T-helper 1 cell treated with Interleukin-12 subunit alpha and Interleukin-12 subunit beta and Interleukin-4 antibody, amounts not matched to agents 30 μg/mL and 1 μg/mL, for 36 hours (primary cell): ENCODE results near the gene OR13F1.
"Not testable (repeated sequence)": the region's sequence is repeated elsewhere in the genome, so short reads cannot be mapped to it uniquely, and the experiment has no call there.

ENCODE experiments used
- H3K27ac Mint-ChIP-seq: one replicate; pipeline ENCODE4 v1.8.0; 2021; ENCODE audit warnings: mild to moderate bottlenecking, mixed read lengths
- H3K27me3 Mint-ChIP-seq: one replicate; pipeline ENCODE4 v1.8.0; 2021; ENCODE audit warnings: low read depth, mixed read lengths
- H3K36me3 Mint-ChIP-seq: one replicate; pipeline ENCODE4 v1.8.0; 2021; ENCODE audit warnings: low read depth, mixed read lengths
- H3K4me1 Mint-ChIP-seq: one replicate; pipeline ENCODE4 v1.8.0; 2021; ENCODE audit warnings: low read depth, mixed read lengths
- H3K4me3 Mint-ChIP-seq: one replicate; pipeline ENCODE4 v1.8.0; 2021; ENCODE audit warnings: mild to moderate bottlenecking, moderate library complexity, mixed read lengths
- H3K9me3 Mint-ChIP-seq: one replicate; pipeline ENCODE4 v1.8.0; 2021; ENCODE audit warnings: mixed read lengths

The OR13F1 gene

GRCh38 chr9:104503963-104504362 is at the start of gene OR13F1:
Gene OR13F1 (plus strand): TSS chr9:104504263. CDS start chr9:104504263, 0 bp downstream.
- Mint-ChIP-seq H3K4me1 (no peaks in the 10 kb centered on the region), H3K36me3 (no peaks in the 10 kb centered on the region), H3K4me3 (no peak within 1 kb of the TSS), H3K9me3 (no peaks in the 10 kb centered on the region), H3K27ac (no peak within 1 kb of the TSS), H3K27me3 (no peaks in the 10 kb centered on the region)

DNA sequence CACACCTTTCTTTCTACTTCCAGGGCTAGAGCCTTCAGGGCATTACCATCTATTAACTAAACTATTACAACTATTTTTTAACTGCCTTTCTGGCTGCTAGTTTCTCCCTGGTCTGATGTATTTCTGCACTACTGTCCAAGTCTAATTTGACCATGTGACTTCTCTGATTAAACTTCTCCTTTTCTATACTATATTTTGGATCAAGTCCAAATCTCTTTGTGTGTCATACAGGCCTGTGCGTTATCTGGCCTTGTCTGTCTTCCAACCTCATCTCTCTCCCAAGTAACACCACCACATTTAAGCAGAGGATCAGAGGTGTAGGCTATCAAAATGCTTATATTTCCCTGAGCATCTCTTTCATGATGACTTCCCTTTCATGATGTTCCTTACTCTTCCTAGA is 47.2 kb upstream of the OR13F1 start:
- no peak overlapping the region for H3K4me3 Mint-ChIP-seq
- no peak overlapping the region for H3K27ac Mint-ChIP-seq
- no peaks in the 10 kb centered on the region for H3K9me3 Mint-ChIP-seq
- no peaks in the 10 kb centered on the region for H3K27me3 Mint-ChIP-seq
- no peaks in the 10 kb centered on the region for H3K36me3 Mint-ChIP-seq
- no peaks in the 10 kb centered on the region for H3K4me1 Mint-ChIP-seq

GRCh38 chr9:104463864-104464263 is 40.2 kb upstream of the OR13F1 start:
- Mint-ChIP-seq H3K27ac (no peak overlapping the region), H3K4me3 (no peak overlapping the region), H3K4me1 (no peaks in the 10 kb centered on the region)

DNA sequence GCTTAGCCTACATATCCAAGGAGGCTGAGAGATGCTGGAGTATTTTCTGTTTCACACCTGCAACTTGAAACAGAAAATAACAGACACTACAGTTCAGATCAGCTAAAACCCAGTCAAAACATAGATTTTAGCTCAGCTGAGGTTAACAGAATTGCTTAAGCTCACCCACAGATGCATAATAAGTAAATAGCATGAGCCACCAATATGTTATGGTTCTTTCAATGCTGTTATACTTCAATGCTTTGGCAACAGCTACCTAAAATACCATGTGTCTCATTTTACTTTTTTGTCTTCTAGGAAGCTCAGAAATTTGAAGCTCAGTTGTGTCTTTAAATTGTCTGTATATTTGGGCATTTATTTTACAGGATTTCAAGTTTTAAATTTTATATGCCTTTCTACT is 35.8 kb upstream of the OR13F1 start:
- no peaks in the 10 kb centered on the region for H3K27me3 Mint-ChIP-seq

More at GRCh38 chr9:104463864-104464263, 40.2 kb upstream of the OR13F1 start:
- Mint-ChIP-seq H3K27me3 (no peaks in the 10 kb centered on the region), H3K36me3 (no peaks in the 10 kb centered on the region), H3K9me3 (no peaks in the 10 kb centered on the region)

GRCh38 chr9:104482921-104483570 is 21.0 kb upstream of the OR13F1 start:
- H3K27me3 Mint-ChIP-seq = no peaks in the 10 kb centered on the region
- H3K4me3 Mint-ChIP-seq = no peak overlapping the region
- no peaks in the 10 kb centered on the region for H3K36me3 Mint-ChIP-seq
- H3K4me1 Mint-ChIP-seq = no peaks in the 10 kb centered on the region
- no peaks in the 10 kb centered on the region for H3K9me3 Mint-ChIP-seq
- no peak overlapping the region for H3K27ac Mint-ChIP-seq

More for the DNA sequence above, 35.8 kb upstream of the OR13F1 start:
- Mint-ChIP-seq H3K9me3 (no peaks in the 10 kb centered on the region), H3K4me1 (no peaks in the 10 kb centered on the region), H3K4me3 (no peak overlapping the region), H3K27ac (no peak overlapping the region), H3K36me3 (no peaks in the 10 kb centered on the region)

GRCh38 chr9:104485014-104485413 is 19.0 kb upstream of the OR13F1 start:
- Mint-ChIP-seq H3K4me1 (no peaks in the 10 kb centered on the region), H3K36me3 (no peaks in the 10 kb centered on the region), H3K27ac (no peak overlapping the region), H3K9me3 (no peaks in the 10 kb centered on the region), H3K4me3 (no peak overlapping the region), H3K27me3 (no peaks in the 10 kb centered on the region)

DNA sequence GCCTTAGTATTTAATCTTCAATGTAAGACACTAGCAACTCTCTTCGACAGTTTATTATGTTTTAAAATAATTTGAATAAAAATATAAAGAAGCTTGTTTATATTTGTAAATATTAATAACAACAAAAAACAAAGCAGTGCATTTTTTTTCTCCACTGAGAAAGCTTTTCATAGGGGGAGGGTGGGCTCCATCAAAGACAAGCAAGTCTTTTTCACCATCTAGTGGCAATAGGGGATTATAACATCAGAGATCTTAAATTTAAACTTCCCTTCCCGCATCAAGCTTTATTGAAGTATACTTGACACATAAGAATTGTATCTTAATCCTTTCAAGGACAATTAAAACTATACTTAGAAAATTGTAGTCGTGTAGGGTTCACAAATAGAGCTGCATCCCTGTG is 9.3 kb upstream of the OR13F1 start:
- H3K4me1 Mint-ChIP-seq = no peaks in the 10 kb centered on the region
- H3K4me3 Mint-ChIP-seq = no peak overlapping the region
- H3K27me3 Mint-ChIP-seq = no peaks in the 10 kb centered on the region
- H3K9me3 Mint-ChIP-seq = no peaks in the 10 kb centered on the region
- no peak overlapping the region for H3K27ac Mint-ChIP-seq
- H3K36me3 Mint-ChIP-seq = no peaks in the 10 kb centered on the region

GRCh38 chr9:104503440-104503839 is 623 bp upstream of the OR13F1 start:
- Mint-ChIP-seq H3K4me1 (no peaks in the 10 kb centered on the region), H3K27ac (no peak overlapping the region), H3K36me3 (no peaks in the 10 kb centered on the region), H3K4me3 (no peak overlapping the region), H3K9me3 (no peaks in the 10 kb centered on the region), H3K27me3 (no peaks in the 10 kb centered on the region)

- Mint-ChIP-seq H3K4me3 (no peak overlapping the region), H3K9me3 (no peaks in the 10 kb centered on the region), H3K36me3 (no peaks in the 10 kb centered on the region), H3K4me1 (no peaks in the 10 kb centered on the region), H3K27me3 (no peaks in the 10 kb centered on the region), H3K27ac (no peak overlapping the region)
These were observed 2.5 kb downstream of the OR13F1 start for GRCh38 chr9:104506565-104506964.

DNA sequence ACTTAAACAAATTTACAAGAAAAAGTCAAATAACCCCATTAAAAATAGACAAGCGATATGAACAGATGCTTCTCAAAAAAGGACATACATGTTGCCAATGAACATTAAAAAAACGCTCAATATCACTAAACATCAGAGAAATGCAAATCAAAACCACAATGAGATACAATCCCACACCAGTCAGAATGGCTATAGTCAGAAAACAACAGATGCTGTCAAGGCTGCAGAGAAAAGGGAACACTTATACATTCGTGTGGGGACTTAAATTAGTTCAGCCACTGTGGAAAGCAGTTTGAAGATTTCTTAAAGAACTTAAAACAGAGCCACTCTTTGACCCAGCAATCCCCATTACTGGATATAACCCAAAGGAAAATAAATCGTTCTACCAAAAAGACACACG is 10.8 kb downstream of the OR13F1 start:
- Mint-ChIP-seq H3K9me3 (no peaks in the 10 kb centered on the region), H3K4me1 (no peaks in the 10 kb centered on the region), H3K27ac (no peak overlapping the region), H3K36me3 (no peaks in the 10 kb centered on the region), H3K27me3 (no peaks in the 10 kb centered on the region), H3K4me3 (no peak overlapping the region)

DNA sequence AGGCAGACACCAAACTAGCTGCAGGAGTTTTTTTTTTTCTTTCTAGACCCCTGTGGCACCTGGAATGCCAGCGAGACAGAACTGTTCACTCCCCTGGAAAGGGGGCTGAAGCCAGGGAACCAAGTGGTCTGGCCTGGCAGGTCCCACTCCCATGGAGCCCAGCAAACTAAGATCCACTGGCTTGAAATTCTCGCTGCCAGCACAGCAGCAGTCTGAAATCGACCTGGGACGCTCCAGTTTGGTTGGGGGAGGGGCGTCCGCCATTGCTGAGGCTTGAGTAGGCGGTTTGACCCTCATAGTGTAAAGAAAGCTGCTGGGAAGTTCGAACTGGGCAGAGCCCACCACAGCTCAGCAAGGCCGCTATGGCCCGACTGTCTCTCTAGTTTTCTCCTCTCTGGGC is 16.2 kb downstream of the OR13F1 start:
- H3K36me3 Mint-ChIP-seq, H3K9me3 Mint-ChIP-seq, H3K27me3 Mint-ChIP-seq, H3K27ac Mint-ChIP-seq, H3K4me3 Mint-ChIP-seq, H3K4me1 Mint-ChIP-seq: not testable (repeated sequence)

GRCh38 chr9:104527109-104527508 is 23.0 kb downstream of the OR13F1 start, which contains the start of gene OR13C4:
Gene OR13C4 (minus strand): TSS chr9:104527209. CDS start chr9:104527209, 0 bp downstream.
- H3K36me3 Mint-ChIP-seq = no peaks in the 10 kb centered on the region
- H3K9me3 Mint-ChIP-seq = no peaks in the 10 kb centered on the region
- H3K4me3 Mint-ChIP-seq = no peak within 1 kb of the TSS
- H3K4me1 Mint-ChIP-seq = no peaks in the 10 kb centered on the region
- no peak within 1 kb of the TSS for H3K27ac Mint-ChIP-seq
- no peaks in the 10 kb centered on the region for H3K27me3 Mint-ChIP-seq

DNA sequence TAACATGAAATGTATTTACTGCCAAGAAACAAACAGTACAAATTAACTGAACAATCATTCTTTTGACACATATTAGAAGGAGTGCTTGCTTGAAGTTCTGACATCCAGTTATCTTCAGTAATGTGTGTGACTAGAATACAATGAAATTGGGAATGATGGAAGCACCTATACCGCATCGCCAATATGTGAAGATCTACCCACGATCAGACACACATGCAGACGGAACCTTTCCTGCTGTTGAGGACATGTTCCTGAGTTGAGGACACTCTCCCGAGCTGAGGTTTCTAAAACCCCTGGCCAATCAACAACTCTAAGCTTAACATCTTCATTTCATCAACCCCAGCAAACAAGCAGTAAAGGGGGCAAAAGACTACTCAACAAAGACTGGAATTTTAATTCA is 32.7 kb downstream of the OR13F1 start, which contains the start of gene OR13C3:
Gene OR13C3 (minus strand): TSS at position 101 of the 400 bp plus-strand sequence. CDS start 133 bp downstream, outside the sequence.
- Mint-ChIP-seq H3K4me3 (no peak within 1 kb of the TSS), H3K9me3 (no peaks in the 10 kb centered on the region), H3K4me1 (no peaks in the 10 kb centered on the region), H3K36me3 (no peaks in the 10 kb centered on the region), H3K27me3 (no peaks in the 10 kb centered on the region), H3K27ac (no peak within 1 kb of the TSS)

- no peak overlapping the region for H3K27ac Mint-ChIP-seq
- no peaks in the 10 kb centered on the region for H3K9me3 Mint-ChIP-seq
- H3K36me3 Mint-ChIP-seq = no peaks in the 10 kb centered on the region
- H3K4me1 Mint-ChIP-seq = no peaks in the 10 kb centered on the region
- H3K27me3 Mint-ChIP-seq = no peaks in the 10 kb centered on the region
- H3K4me3 Mint-ChIP-seq = no peak overlapping the region
These were observed 35.2 kb downstream of the OR13F1 start for GRCh38 chr9:104539275-104539674.

DNA sequence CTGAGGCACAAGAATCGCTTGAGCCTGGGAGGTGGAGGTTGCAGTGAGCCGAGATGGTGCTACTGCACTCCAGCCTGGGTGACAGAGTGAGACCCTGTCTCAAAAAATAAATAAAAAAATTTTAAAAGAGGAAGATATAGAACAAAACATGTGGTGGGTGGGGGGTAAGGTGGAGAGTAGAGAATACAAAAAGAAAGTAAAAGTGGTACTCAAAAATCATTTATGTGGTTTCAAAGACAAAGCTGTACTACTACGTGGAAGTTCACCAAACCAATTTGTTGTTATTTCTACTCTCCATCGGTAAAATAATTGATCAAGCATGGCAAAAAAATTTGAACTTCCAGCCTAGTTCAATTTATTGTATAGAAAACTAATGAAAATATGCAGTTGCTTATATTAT is 40.6 kb downstream of the OR13F1 start:
- no peak overlapping the region for H3K4me3 Mint-ChIP-seq
- no peaks in the 10 kb centered on the region for H3K27me3 Mint-ChIP-seq
- H3K4me1 Mint-ChIP-seq = no peaks in the 10 kb centered on the region
- H3K27ac Mint-ChIP-seq = no peak overlapping the region
- H3K36me3 Mint-ChIP-seq = no peaks in the 10 kb centered on the region
- no peaks in the 10 kb centered on the region for H3K9me3 Mint-ChIP-seq

- no peaks in the 10 kb centered on the region for H3K4me1 Mint-ChIP-seq
- no peak overlapping the region for H3K4me3 Mint-ChIP-seq
- H3K9me3 Mint-ChIP-seq = no peaks in the 10 kb centered on the region
- H3K27ac Mint-ChIP-seq = no peak overlapping the region
- H3K36me3 Mint-ChIP-seq = no peaks in the 10 kb centered on the region
- no peaks in the 10 kb centered on the region for H3K27me3 Mint-ChIP-seq
These were observed 49.2 kb downstream of the OR13F1 start for GRCh38 chr9:104553261-104553660.
